CD4-positive, alpha-beta memory T cell (primary cell): Measurements from ENCODE around the gene GRID1. TPM values are rescaled to one million over a fixed set of nuclear protein-coding genes. Genes with fewer than 3 reads are reported as not detected.

ENCODE experiments used
- CTCF ChIA-PET: fragments of 350-600 bp; sonication (Branson Sonifier 250); formaldehyde crosslinking; loops from one replicate; lab custom pipeline; 2021; ENCODE audit warnings: inconsistent platforms; ENCODE audit not compliant: partially characterized antibody; lab: Charles Lee
- POLR2A ChIA-PET: fragments of 350-600 bp; sonication (Branson Sonifier 250); formaldehyde crosslinking; loops from one replicate; lab custom pipeline; 2021; ENCODE audit not compliant: partially characterized antibody; lab: Charles Lee
- DNase-seq, 5 donors: peaks; one replicate each; pipeline versions ENCODE4 v3.0.0 to v3.0.0-alpha.2; 2020 to 2022; ENCODE audit warnings: mixed read lengths in 1 of 5
- H3K27ac ChIP-seq: one replicate; pipeline ENCODE4 v1.7.0; 2013; ENCODE audit warnings: low read depth, low read length
- H3K27me3 ChIP-seq: 2 replicates; pipeline ENCODE4 v1.7.0; 2013; ENCODE audit warnings: mild to moderate bottlenecking, low read length, moderate library complexity; ENCODE audit not compliant: insufficient read depth
- H3K36me3 ChIP-seq: 2 replicates; pipeline ENCODE4 v1.7.0; 2013; ENCODE audit warnings: mild to moderate bottlenecking, low read length, moderate library complexity; ENCODE audit not compliant: insufficient read depth
- H3K4me1 ChIP-seq: 2 replicates; pipeline ENCODE4 v1.7.0; 2013; ENCODE audit warnings: mild to moderate bottlenecking, low read length, moderate library complexity; ENCODE audit not compliant: insufficient read depth
- H3K4me3 ChIP-seq, 2 donors: one replicate each; pipeline ENCODE4 v1.7.0; 2013; ENCODE audit warnings: low read length in 2 of 2, mild to moderate bottlenecking in 1 of 2
- H3K9me3 ChIP-seq, 2 donors: one replicate each; pipeline ENCODE4 v1.7.0; 2013; ENCODE audit warnings: low read length in 2 of 2, control low read depth in 1 of 2; ENCODE audit not compliant: control insufficient read depth in 1 of 2
- H3K27ac Mint-ChIP-seq, 7 donors: one replicate each; pipeline ENCODE4 v1.8.0; 2020 to 2021; ENCODE audit warnings: mixed read lengths in 7 of 7, mild to moderate bottlenecking in 6 of 7, inconsistent platforms in 3 of 7, moderate library complexity in 3 of 7
- H3K27me3 Mint-ChIP-seq, 2 donors: one replicate each; pipeline ENCODE4 v1.8.0; 2020 to 2021; ENCODE audit warnings: mixed read lengths in 2 of 2
- H3K36me3 Mint-ChIP-seq, 2 donors: one replicate each; pipeline ENCODE4 v1.8.0; 2020 to 2021; ENCODE audit warnings: mixed read lengths in 2 of 2, inconsistent platforms in 1 of 2, mild to moderate bottlenecking in 1 of 2
- H3K4me1 Mint-ChIP-seq, 4 donors: one replicate each; pipeline ENCODE4 v1.8.0; 2020 to 2021; ENCODE audit warnings: mixed read lengths in 4 of 4, mild to moderate bottlenecking in 1 of 4
- H3K4me3 Mint-ChIP-seq, 8 donors: one replicate each; pipeline ENCODE4 v1.8.0; 2020 to 2021; ENCODE audit warnings: mixed read lengths in 8 of 8, mild to moderate bottlenecking in 7 of 8, moderate library complexity in 6 of 8, inconsistent platforms in 3 of 8
- H3K9me3 Mint-ChIP-seq, 8 donors: one replicate each; pipeline ENCODE4 v1.8.0; 2020 to 2021; ENCODE audit warnings: mixed read lengths in 8 of 8, mild to moderate bottlenecking in 5 of 8, inconsistent platforms in 3 of 8, moderate library complexity in 1 of 8
- intact Hi-C: fragments of 100-400 bp; cut with micrococcal nuclease; formaldehyde crosslinking; loops from one replicate; pipeline ENCODE4 v1.15.1; 2023
- polyA plus RNA-seq, 2 donors: library from polyadenylated mRNA; unstranded; fragments of 300-500 nt; fragmentation: Illumina TruSeq; gene quantifications; one replicate each; pipeline ENCODE4 v1.2.3, GENCODE V29; 2021
- total RNA-seq, 2 experiments: library from RNA; stranded (reverse); gene quantifications; one replicate each; pipeline ENCODE4 v1.2.3, GENCODE V29; 2021

Gene GRID1
- total and polyA plus RNA-seq, 4 experiments from 2014 or later, result not detected

DNA sequence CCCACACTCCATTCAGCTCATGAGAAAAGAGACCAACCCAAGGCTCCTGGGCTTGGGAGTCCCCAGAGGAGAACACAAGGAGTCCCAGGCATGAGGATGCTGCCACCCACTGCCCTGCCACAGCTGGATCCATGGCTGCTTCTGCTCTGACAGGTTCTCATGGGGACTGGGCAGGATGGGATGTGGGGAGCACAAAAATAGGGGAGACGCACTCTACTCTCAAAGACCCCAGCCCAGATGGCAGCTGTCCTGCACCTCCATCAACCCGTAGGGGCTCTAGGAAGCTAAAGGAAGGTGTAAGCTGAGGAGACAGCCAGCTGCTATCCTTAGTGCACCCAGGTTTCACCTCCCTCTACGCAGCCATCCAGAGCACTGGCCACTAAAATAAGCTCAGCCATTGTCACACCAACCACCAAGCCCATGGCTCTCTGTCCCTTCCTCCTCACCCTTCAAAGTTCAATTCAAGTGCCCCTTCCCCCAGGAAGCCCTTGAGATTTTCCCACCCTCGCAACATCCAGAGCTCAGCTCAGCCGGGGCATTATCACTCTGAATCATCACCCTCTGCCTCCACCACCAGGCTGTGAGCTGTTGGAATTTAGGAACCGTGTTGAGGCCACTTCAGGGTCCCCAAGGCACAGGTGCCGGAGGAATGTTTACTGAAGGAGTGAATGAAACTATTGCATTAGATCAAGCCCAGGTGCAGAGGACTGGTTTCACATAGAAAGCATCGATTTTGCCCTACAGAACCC lies 142.1 kb downstream of the GRID1 start:
- Mint-ChIP-seq H3K4me1 (no peaks in the 10 kb centered on the region), H3K4me3 (no peak overlapping the region), H3K27ac (peak overlapping the region in 1 of 7 donors; percentile 19), H3K36me3 (no peaks in the 10 kb centered on the region), H3K9me3 (no peaks in the 10 kb centered on the region), H3K27me3 (peaks cover 2 to 7% of the 10 kb centered on the region in 2 donors)
- POLR2A ChIA-PET, result no interaction called here
- Histone ChIP-seq H3K27me3 (no peaks in the 10 kb centered on the region), H3K9me3 (no peaks in the 10 kb centered on the region), H3K36me3 (no peaks in the 10 kb centered on the region), H3K27ac (no peak overlapping the region), H3K4me3 (no peak overlapping the region), H3K4me1 (no peaks in the 10 kb centered on the region)
- DNase-seq, result no peak
- intact Hi-C loops, result no loop called here
- CTCF ChIA-PET, result no interaction called here

- no peaks in the 10 kb centered on the region for H3K36me3 Mint-ChIP-seq
- H3K9me3 ChIP-seq, result no peaks in the 10 kb centered on the region
Measured at GRCh38 chr10:86223256-86223655, 143.3 kb downstream of the GRID1 start.

DNA sequence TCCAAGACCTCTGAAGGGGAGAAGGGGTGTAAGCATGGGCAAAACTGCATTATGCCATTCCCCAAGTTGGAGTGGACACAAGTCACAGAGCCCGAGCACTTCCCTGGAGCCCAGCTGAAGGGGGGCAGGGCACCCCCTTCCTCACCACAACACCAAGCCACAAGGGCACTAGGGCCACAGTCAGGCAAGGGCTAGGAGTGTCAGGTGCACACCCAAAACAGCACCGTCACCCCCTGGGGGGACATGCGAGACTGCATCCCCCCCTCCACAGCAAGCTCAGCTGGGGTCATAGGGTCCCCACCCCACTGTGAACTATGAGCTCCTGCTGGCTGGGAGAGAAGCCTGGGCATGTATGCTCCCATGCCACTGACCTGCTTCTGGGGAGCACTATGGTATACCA lies 143.9 kb downstream of the GRID1 start:
- H3K4me1 ChIP-seq, result no peaks in the 10 kb centered on the region
- Mint-ChIP-seq H3K9me3 (no peaks in the 10 kb centered on the region), H3K4me1 (no peaks in the 10 kb centered on the region), H3K36me3 (no peaks in the 10 kb centered on the region), H3K27me3 (peaks cover 2 to 11% of the 10 kb centered on the region in 2 donors), H3K4me3 (no peak overlapping the region), H3K27ac (no peak overlapping the region)
- H3K36me3 ChIP-seq, result no peaks in the 10 kb centered on the region
- CTCF ChIA-PET, result no interaction called here
- intact Hi-C loops, result no loop called here
- DNase-seq, result no peak
- no peak overlapping the region for H3K4me3 ChIP-seq
- H3K27ac ChIP-seq, result no peak overlapping the region
- H3K9me3 ChIP-seq, result no peaks in the 10 kb centered on the region
- POLR2A ChIA-PET, result no interaction called here
- no peaks in the 10 kb centered on the region for H3K27me3 ChIP-seq

More at GRCh38 chr10:86223256-86223655, 143.3 kb downstream of the GRID1 start:
- H3K4me1 ChIP-seq, result no peaks in the 10 kb centered on the region
- H3K27me3 Mint-ChIP-seq, result peaks cover 2 to 7% of the 10 kb centered on the region in 2 donors
- H3K36me3 ChIP-seq, result no peaks in the 10 kb centered on the region
- no peaks in the 10 kb centered on the region for H3K9me3 Mint-ChIP-seq
- H3K4me3 ChIP-seq, result no peak overlapping the region
- ChIA-PET CTCF (no interaction called here), POLR2A (no interaction called here)
- DNase-seq, result no peak
- no peak overlapping the region for H3K27ac ChIP-seq
- intact Hi-C loops, result no loop called here
- no peak overlapping the region for H3K27ac Mint-ChIP-seq
- no peaks in the 10 kb centered on the region for H3K27me3 ChIP-seq
- no peaks in the 10 kb centered on the region for H3K4me1 Mint-ChIP-seq
- no peak overlapping the region for H3K4me3 Mint-ChIP-seq

DNA sequence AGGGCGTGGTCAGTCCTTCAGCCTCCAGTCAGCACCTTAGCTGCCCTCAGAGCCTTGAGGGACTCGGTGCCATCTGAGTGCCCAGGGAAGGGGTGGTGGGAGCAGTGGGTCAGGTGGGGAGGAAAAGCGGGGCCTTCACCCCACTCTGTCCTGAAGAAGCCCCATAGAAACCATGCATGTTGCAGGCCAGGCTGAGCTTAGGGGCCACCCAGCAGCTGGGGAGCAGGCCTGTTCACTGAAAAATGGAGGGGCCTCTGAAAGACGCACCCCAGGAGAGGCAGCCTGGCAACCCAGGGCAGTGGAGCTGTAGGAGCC lies 144.3 kb downstream of the GRID1 start:
- no peaks in the 10 kb centered on the region for H3K4me1 ChIP-seq
- H3K27me3 ChIP-seq, result no peaks in the 10 kb centered on the region
- POLR2A ChIA-PET, result no interaction called here
- CTCF ChIA-PET, result no interaction called here
- Mint-ChIP-seq H3K36me3 (no peaks in the 10 kb centered on the region), H3K4me3 (no peak overlapping the region), H3K9me3 (no peaks in the 10 kb centered on the region), H3K4me1 (no peaks in the 10 kb centered on the region), H3K27ac (no peak overlapping the region), H3K27me3 (peaks cover 2 to 9% of the 10 kb centered on the region in 2 donors)
- intact Hi-C loops, result no loop called here
- no peak for DNase-seq
- H3K9me3 ChIP-seq, result no peaks in the 10 kb centered on the region
- no peak overlapping the region for H3K4me3 ChIP-seq
- no peak overlapping the region for H3K27ac ChIP-seq
- no peaks in the 10 kb centered on the region for H3K36me3 ChIP-seq

DNA sequence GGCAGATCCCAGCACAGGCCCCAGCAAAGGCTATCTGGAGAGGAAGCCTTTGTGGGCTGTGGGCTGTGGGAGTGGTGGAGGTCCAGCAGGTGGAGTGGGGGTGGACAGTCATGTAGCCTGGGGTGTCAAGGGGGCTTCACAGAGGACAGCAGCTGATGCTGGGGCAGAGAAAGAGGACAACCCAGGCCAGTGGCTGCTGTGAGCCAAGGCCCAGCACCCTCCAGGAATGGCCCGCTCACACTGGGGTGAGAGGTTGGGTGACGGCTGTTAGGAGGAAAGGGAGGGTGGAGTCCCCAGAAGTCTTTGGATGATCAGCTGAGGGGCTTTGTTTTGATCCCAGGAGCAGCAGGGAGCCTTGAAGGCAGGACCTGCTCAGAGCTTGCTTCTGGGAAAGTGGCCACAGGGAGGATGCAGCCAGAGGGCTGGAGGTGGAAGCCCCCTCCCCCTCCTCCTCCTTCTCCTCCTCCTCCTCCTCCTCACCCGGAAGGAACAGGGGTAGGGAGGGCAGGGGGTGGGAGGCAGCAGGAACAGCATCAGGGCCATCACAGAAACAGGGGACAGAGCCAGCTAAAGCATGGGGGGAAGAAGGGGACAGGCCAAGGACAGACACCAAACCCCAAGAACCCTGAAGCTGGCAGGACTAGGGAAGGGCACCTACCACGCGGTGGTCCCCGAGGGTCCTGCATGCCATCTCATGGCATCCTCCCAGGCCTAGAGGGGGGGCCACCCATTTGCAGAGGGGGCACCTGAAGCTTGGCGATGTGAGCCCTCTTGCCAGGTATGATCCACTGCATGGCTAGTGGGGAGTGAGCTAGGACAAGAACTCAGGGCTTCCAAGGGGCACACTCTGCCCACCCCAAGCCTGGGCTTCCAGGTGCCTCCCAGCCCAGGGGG lies 144.9 kb downstream of the GRID1 start:
- Mint-ChIP-seq H3K4me1 (no peaks in the 10 kb centered on the region), H3K4me3 (no peak overlapping the region), H3K27me3 (peaks cover 2 to 8% of the 10 kb centered on the region in 2 donors), H3K9me3 (no peaks in the 10 kb centered on the region), H3K36me3 (no peaks in the 10 kb centered on the region), H3K27ac (no peak overlapping the region)
- Histone ChIP-seq H3K27ac (no peak overlapping the region), H3K4me3 (no peak overlapping the region), H3K27me3 (no peaks in the 10 kb centered on the region), H3K36me3 (no peaks in the 10 kb centered on the region), H3K4me1 (no peaks in the 10 kb centered on the region), H3K9me3 (no peaks in the 10 kb centered on the region)
- intact Hi-C loops, result no loop called here
- POLR2A ChIA-PET, result no interaction called here
- CTCF ChIA-PET, result no interaction called here
- no peak for DNase-seq

DNA sequence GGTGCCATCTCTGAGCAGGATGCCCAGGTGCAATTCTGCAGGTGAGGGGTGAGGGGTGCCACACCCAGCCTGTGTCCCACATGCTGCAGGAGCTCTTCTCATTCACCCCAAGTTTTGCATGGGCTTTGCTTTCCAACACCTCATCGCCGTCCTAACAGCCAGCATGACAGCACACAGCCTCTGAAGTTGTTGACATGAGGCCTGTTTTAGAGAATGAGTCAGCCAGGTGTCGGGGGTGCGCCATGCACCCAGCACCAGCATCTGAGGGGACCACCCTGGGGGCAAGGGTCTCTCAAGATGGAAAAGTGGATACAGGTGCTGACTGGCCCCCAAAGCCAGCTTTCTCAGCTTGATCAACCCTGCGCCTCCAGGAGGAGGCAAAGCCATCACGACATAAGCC lies 146.0 kb downstream of the GRID1 start:
- Mint-ChIP-seq H3K27ac (no peak overlapping the region), H3K4me1 (no peaks in the 10 kb centered on the region), H3K9me3 (no peaks in the 10 kb centered on the region), H3K27me3 (peaks cover 2 to 7% of the 10 kb centered on the region in 2 donors), H3K4me3 (no peak overlapping the region), H3K36me3 (no peaks in the 10 kb centered on the region)
- intact Hi-C loops, result no loop called here
- Histone ChIP-seq H3K4me3 (no peak overlapping the region), H3K9me3 (no peaks in the 10 kb centered on the region), H3K27me3 (no peaks in the 10 kb centered on the region), H3K36me3 (no peaks in the 10 kb centered on the region), H3K4me1 (no peaks in the 10 kb centered on the region), H3K27ac (no peak overlapping the region)
- DNase-seq, result no peak
- ChIA-PET CTCF (no interaction called here), POLR2A (no interaction called here)

DNA sequence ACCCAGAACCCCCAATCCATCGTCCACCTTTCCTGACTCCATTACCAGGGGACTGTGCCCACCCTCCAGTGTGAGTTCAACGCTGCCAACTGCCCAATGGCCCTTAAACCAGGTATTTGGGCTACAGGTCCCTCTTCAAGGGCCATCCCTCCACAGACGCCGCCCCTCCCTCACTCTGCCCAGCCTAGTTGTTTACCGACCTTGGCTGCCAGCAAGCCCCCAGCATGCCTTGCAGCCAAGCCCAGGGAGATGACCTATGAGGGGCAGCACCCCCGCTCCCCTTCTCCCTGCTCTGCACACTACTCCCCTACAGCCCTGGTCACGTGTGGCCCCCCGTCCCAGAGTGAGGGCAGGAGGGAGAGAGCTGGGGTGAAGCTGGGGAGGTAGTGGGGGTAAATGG lies 147.3 kb downstream of the GRID1 start:
- Mint-ChIP-seq H3K27ac (no peak overlapping the region), H3K9me3 (no peaks in the 10 kb centered on the region), H3K36me3 (no peaks in the 10 kb centered on the region), H3K4me3 (no peak overlapping the region), H3K4me1 (no peaks in the 10 kb centered on the region), H3K27me3 (peaks cover 2 to 7% of the 10 kb centered on the region in 2 donors)
- Histone ChIP-seq H3K9me3 (no peaks in the 10 kb centered on the region), H3K4me3 (no peak overlapping the region), H3K27me3 (no peaks in the 10 kb centered on the region), H3K36me3 (no peaks in the 10 kb centered on the region), H3K4me1 (no peaks in the 10 kb centered on the region), H3K27ac (no peak overlapping the region)
- DNase-seq, result no peak
- CTCF ChIA-PET, result no interaction called here
- POLR2A ChIA-PET, result no interaction called here
- intact Hi-C loops, result no loop called here
